ENCODE data around the gene SENP2. TPM values are rescaled to one million over a fixed set of nuclear protein-coding genes. Genes with fewer than 3 reads are reported as not detected.

SENP2 gene
- total and polyA plus RNA-seq, 2 experiments from 2014 or later = 29.2 to 80.3 TPM

DNA sequence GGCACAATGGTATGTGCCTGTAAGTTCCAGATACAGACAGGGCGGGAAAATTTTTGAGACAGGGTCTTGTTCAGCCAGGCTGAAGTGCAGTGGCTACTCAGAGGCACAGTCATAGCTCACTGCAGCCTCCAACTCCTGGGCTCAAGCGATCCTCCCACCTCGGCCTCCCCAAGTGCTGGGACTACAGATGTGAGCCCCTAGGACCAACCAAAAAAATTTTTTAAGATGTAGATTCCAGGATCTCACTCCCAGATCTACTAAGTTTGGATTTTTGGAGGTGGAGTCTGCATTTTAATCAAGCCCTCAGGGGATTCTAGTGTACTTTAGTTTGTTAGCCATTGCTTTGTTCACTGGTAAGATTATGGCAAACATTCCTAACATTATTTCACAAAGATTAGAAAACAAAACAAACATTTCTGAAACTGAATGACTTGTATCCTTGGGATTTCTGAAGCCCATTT lies 36.4 kb upstream of the SENP2 start:
- Mint-ChIP-seq H3K36me3 (ENCODE audit: low read depth) (no peaks in the 10 kb centered on the region), H3K9me3 (no peaks in the 10 kb centered on the region), H3K4me1 (peaks cover 6% of the 10 kb centered on the region), H3K27ac (no peak overlapping the region), H3K27me3 (ENCODE audit: insufficient read depth, low read depth, poor library complexity) (peaks cover 6% of the 10 kb centered on the region), H3K4me3 (no peak overlapping the region)
- no peaks in the 10 kb centered on the region for H3K27me3 ChIP-seq (ENCODE audit: insufficient read depth)
- ATAC-seq (no peak), DNase-seq (ENCODE audit: low spot score) (no peak)
- TF ChIP-seq ZNF331 (CRISPR knock-in tag; IDR thresholded peaks at IDR 0.05; ENCODE audit: low read depth) = no peak
- no peak for TF ChIP-seq ZNF114 (CRISPR knock-in tag; IDR thresholded peaks at IDR 0.05)
- TF ChIP-seq EZH2phosphoT487 (IDR thresholded peaks at IDR 0.05; ENCODE audit: unreplicated experiment) = no peak
- TF ChIP-seq, protein P1, sequence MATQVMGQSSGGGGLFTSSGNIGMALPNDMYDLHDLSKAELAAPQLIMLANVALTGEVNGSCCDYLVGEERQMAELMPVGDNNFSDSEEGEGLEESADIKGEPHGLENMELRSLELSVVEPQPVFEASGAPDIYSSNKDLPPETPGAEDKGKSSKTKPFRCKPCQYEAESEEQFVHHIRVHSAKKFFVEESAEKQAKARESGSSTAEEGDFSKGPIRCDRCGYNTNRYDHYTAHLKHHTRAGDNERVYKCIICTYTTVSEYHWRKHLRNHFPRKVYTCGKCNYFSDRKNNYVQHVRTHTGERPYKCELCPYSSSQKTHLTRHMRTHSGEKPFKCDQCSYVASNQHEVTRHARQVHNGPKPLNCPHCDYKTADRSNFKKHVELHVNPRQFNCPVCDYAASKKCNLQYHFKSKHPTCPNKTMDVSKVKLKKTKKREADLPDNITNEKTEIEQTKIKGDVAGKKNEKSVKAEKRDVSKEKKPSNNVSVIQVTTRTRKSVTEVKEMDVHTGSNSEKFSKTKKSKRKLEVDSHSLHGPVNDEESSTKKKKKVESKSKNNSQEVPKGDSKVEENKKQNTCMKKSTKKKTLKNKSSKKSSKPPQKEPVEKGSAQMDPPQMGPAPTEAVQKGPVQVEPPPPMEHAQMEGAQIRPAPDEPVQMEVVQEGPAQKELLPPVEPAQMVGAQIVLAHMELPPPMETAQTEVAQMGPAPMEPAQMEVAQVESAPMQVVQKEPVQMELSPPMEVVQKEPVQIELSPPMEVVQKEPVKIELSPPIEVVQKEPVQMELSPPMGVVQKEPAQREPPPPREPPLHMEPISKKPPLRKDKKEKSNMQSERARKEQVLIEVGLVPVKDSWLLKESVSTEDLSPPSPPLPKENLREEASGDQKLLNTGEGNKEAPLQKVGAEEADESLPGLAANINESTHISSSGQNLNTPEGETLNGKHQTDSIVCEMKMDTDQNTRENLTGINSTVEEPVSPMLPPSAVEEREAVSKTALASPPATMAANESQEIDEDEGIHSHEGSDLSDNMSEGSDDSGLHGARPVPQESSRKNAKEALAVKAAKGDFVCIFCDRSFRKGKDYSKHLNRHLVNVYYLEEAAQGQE (IDR thresholded peaks at IDR 0.05; ENCODE audit: unreplicated experiment) = no peak
- TF ChIP-seq, protein P2, sequence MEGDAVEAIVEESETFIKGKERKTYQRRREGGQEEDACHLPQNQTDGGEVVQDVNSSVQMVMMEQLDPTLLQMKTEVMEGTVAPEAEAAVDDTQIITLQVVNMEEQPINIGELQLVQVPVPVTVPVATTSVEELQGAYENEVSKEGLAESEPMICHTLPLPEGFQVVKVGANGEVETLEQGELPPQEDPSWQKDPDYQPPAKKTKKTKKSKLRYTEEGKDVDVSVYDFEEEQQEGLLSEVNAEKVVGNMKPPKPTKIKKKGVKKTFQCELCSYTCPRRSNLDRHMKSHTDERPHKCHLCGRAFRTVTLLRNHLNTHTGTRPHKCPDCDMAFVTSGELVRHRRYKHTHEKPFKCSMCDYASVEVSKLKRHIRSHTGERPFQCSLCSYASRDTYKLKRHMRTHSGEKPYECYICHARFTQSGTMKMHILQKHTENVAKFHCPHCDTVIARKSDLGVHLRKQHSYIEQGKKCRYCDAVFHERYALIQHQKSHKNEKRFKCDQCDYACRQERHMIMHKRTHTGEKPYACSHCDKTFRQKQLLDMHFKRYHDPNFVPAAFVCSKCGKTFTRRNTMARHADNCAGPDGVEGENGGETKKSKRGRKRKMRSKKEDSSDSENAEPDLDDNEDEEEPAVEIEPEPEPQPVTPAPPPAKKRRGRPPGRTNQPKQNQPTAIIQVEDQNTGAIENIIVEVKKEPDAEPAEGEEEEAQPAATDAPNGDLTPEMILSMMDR (conservative IDR thresholded peaks at IDR 0.05; ENCODE audit: low read depth in 2 of 2) = no peak
- TF ChIP-seq EZH2 (IDR thresholded peaks at IDR 0.05; ENCODE audit: low read depth, unreplicated experiment) = no peak
- no peak for TF ChIP-seq NANOG (IDR thresholded peaks at IDR 0.05; ENCODE audit: borderline replicate concordance)
- TF ChIP-seq, protein P3, sequence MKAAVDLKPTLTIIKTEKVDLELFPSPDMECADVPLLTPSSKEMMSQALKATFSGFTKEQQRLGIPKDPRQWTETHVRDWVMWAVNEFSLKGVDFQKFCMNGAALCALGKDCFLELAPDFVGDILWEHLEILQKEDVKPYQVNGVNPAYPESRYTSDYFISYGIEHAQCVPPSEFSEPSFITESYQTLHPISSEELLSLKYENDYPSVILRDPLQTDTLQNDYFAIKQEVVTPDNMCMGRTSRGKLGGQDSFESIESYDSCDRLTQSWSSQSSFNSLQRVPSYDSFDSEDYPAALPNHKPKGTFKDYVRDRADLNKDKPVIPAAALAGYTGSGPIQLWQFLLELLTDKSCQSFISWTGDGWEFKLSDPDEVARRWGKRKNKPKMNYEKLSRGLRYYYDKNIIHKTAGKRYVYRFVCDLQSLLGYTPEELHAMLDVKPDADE (IDR thresholded peaks at IDR 0.05) = no peak
- H3K9me2 ChIP-seq (ENCODE audit: insufficient read depth) = no peaks in the 10 kb centered on the region
- no peak overlapping the region for H3K4me3 ChIP-seq
- H4K20me1 ChIP-seq (replicated peaks; ENCODE audit: insufficient read depth) = no peaks in the 10 kb centered on the region
- no peaks in the 10 kb centered on the region for H3K79me2 ChIP-seq (replicated peaks; ENCODE audit: insufficient read depth)
- H3K36me3 ChIP-seq (ENCODE audit: insufficient read depth) = no peaks in the 10 kb centered on the region
- no peak overlapping the region for H3K27ac ChIP-seq (ENCODE audit: low read depth)
- no peaks in the 10 kb centered on the region for H3F3A ChIP-seq (replicated peaks; ENCODE audit: low read depth)
- no peak overlapping the region for H3K4me2 ChIP-seq
- no peak overlapping the region for H2AFZ ChIP-seq
- H3K4me1 ChIP-seq (ENCODE audit: insufficient read depth) = no peaks in the 10 kb centered on the region

DNA sequence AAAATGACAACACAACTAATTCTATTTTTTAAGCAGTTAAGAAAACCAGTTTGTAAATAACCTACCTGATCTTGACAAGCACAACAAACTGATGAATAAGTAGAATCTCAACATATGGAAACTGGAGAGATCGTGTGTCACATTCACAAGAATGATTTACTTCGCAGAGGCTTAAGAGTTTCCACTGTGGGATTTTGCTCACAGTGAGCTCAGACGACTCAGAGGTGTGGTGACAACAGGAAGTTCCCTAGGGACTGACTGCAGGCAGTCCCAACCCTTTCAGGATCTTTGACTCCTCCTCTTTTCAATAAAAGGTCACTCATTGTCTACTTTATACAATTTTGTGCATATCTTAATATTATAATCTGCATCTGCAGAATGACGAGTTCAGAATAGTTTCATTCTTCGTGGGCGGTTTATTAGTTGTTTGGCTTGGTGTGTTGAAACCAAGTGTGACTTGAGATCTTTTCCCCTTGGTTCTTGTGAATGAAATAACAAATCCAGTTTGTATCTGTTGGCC lies 33.7 kb upstream of the SENP2 start, which contains the start of gene LIPH:
TSS of gene LIPH (minus strand) at position 231 of the 520 bp plus-strand sequence. CDS start at position 114, 117 bp downstream.
- no peaks in the 10 kb centered on the region for H3F3A ChIP-seq (replicated peaks; ENCODE audit: low read depth)
- no peaks in the 10 kb centered on the region for H3K36me3 Mint-ChIP-seq (ENCODE audit: low read depth)
- peak; percentile 74 for ATAC-seq
- peaks cover 3% of the 10 kb centered on the region for H3K27me3 Mint-ChIP-seq (ENCODE audit: insufficient read depth, low read depth, poor library complexity)
- no peaks in the 10 kb centered on the region for H4K20me1 ChIP-seq (replicated peaks; ENCODE audit: insufficient read depth)
- no peak within 1 kb of the TSS for H3K4me3 ChIP-seq
- no peak within 1 kb of the TSS for H3K27ac ChIP-seq (ENCODE audit: low read depth)
- no peaks in the 10 kb centered on the region for H3K4me1 ChIP-seq (ENCODE audit: insufficient read depth)
- H3K4me3 Mint-ChIP-seq = peak within 1 kb of the TSS; percentile 27; the same call in 2 of the 3 replicates
- no peaks in the 10 kb centered on the region for H3K9me3 Mint-ChIP-seq
- H3K27me3 ChIP-seq (ENCODE audit: insufficient read depth) = no peaks in the 10 kb centered on the region
- H2AFZ ChIP-seq = no peak within 1 kb of the TSS
- no peak within 1 kb of the TSS for H3K4me2 ChIP-seq
- peak within 1 kb of the TSS; percentile 58 for H3K27ac Mint-ChIP-seq
- H3K36me3 ChIP-seq (ENCODE audit: insufficient read depth) = no peaks in the 10 kb centered on the region
- H3K9me2 ChIP-seq (ENCODE audit: insufficient read depth) = no peaks in the 10 kb centered on the region
- no peaks in the 10 kb centered on the region for H3K79me2 ChIP-seq (replicated peaks; ENCODE audit: insufficient read depth)
- peak; percentile 40 for DNase-seq (ENCODE audit: low spot score)
- peaks cover 6% of the 10 kb centered on the region for H3K4me1 Mint-ChIP-seq
- TF ChIP-seq NANOG (IDR thresholded peaks at IDR 0.05; ENCODE audit: borderline replicate concordance) = no peak
- TF ChIP-seq JUNB (IDR thresholded peaks at IDR 0.05; ENCODE audit: unreplicated experiment) = no peak
- TF ChIP-seq EZH2 (IDR thresholded peaks at IDR 0.05; ENCODE audit: low read depth, unreplicated experiment) = no peak
- TF ChIP-seq ZNF331 (CRISPR knock-in tag; IDR thresholded peaks at IDR 0.05; ENCODE audit: low read depth) = no peak
- TF ChIP-seq STAT1 (IDR thresholded peaks at IDR 0.05; ENCODE audit: unreplicated experiment) = no peak
- no peak for TF ChIP-seq ZNF114 (CRISPR knock-in tag; IDR thresholded peaks at IDR 0.05)
- no peak for TF ChIP-seq POLR2AphosphoS5 (IDR thresholded peaks at IDR 0.05; ENCODE audit: low read depth)
- TF ChIP-seq, protein P2 (conservative IDR thresholded peaks at IDR 0.05; ENCODE audit: low read depth in 2 of 2) = no peak

Measured in GM23338 (cell line).